SK-N-SH treated with all-trans-retinoic acid at 6 μM for 48 hours (cell line): ENCODE data around the gene PRR22.

Source experiments
- ARNTL ChIP-seq: fragments of 450-650 bp; formaldehyde crosslinking; IDR thresholded peaks from 2 replicates; pipeline ENCODE4 v1.5.0; 2020; ENCODE audit warnings: low read depth, mild to moderate bottlenecking, moderate library complexity, borderline replicate concordance
- CSDC2 ChIP-seq: fragments of 250-450 bp; sonication (Bioruptor Pico); IDR thresholded peaks from 2 replicates; pipeline ENCODE4 v1.5.0; 2020; ENCODE audit warnings: mild to moderate bottlenecking, moderate library complexity
- CSRNP3 ChIP-seq: fragments of 250-450 bp; sonication (Bioruptor Pico); IDR thresholded peaks from 2 replicates; pipeline ENCODE4 v1.5.1; 2021; ENCODE audit warnings: mild to moderate bottlenecking, moderate library complexity
- ESRRG ChIP-seq: fragments of 250-450 bp; sonication (Bioruptor Pico); IDR thresholded peaks from 2 replicates; pipeline ENCODE4 v1.6.1; 2021; ENCODE audit warnings: mild to moderate bottlenecking
- GLIS3 ChIP-seq: fragments of 250-450 bp; sonication (Bioruptor Pico); IDR thresholded peaks from 2 replicates; pipeline ENCODE4 v1.5.0; 2020; ENCODE audit warnings: mild to moderate bottlenecking, moderate library complexity
- ISL1 ChIP-seq: fragments of 250-450 bp; sonication (Bioruptor Pico); IDR thresholded peaks from 2 replicates; pipeline ENCODE4 v2.1.2; 2022; ENCODE audit warnings: mild to moderate bottlenecking, moderate library complexity
- OSR1 ChIP-seq: fragments of 250-450 bp; sonication (Bioruptor Pico); IDR thresholded peaks from 2 replicates; pipeline ENCODE4 v1.8.0; 2022; ENCODE audit warnings: moderate library complexity, mild to moderate bottlenecking, inconsistent platforms
- PATZ1 ChIP-seq: fragments of 250-450 bp; sonication (Bioruptor Pico); IDR thresholded peaks from 2 replicates; pipeline ENCODE4 v1.8.0; 2020; ENCODE audit warnings: mild to moderate bottlenecking, moderate library complexity, borderline replicate concordance
- PPARA ChIP-seq: fragments of 250-450 bp; sonication (Bioruptor Pico); IDR thresholded peaks from 2 replicates; pipeline ENCODE4 v1.5.0; 2020; ENCODE audit warnings: mild to moderate bottlenecking, borderline replicate concordance
- TSHZ2 ChIP-seq: fragments of 250-450 bp; sonication (Bioruptor Pico); IDR thresholded peaks from 2 replicates; pipeline ENCODE4 v1.5.0; 2020; ENCODE audit warnings: mild to moderate bottlenecking, moderate library complexity
- ZFP3 ChIP-seq: fragments of 250-450 bp; sonication (Bioruptor Pico); IDR thresholded peaks from 2 replicates; pipeline ENCODE4 v1.5.0; 2020; ENCODE audit warnings: mild to moderate bottlenecking, moderate library complexity
- ZFP30 ChIP-seq: fragments of 450-650 bp; formaldehyde crosslinking; IDR thresholded peaks from 2 replicates; pipeline ENCODE4 v1.5.0; 2022; ENCODE audit warnings: mild to moderate bottlenecking, moderate library complexity
- ZNF565 ChIP-seq: fragments of 450-650 bp; formaldehyde crosslinking; conservative IDR thresholded peaks from 2 replicates; pipeline ENCODE4 v1.5.0; 2020; ENCODE audit warnings: low read depth, mild to moderate bottlenecking, moderate library complexity
- ZNF70 ChIP-seq: fragments of 450-650 bp; formaldehyde crosslinking; IDR thresholded peaks from 2 replicates; pipeline ENCODE4 v1.5.0; 2020; ENCODE audit warnings: mild to moderate bottlenecking, moderate library complexity

- TF ChIP-seq ESRRG (CRISPR knock-in tag) (no peak), PPARA (CRISPR knock-in tag) (no peak), ZNF70 (CRISPR knock-in tag) (no peak), PATZ1 (no peak), CSRNP3 (no peak), ISL1 (no peak), ZFP3 (CRISPR knock-in tag) (no peak), GLIS3 (CRISPR knock-in tag) (no peak), TSHZ2 (no peak), CSDC2 (no peak), ZFP30 (CRISPR knock-in tag) (no peak), ARNTL (CRISPR knock-in tag) (no peak), ZNF565 (CRISPR knock-in tag) (no peak), OSR1 (no peak)
Measured at GRCh38 chr19:5749505-5749904, 35.0 kb downstream of the PRR22 start.
